Subcutaneous adipose tissue (tissue), 4 donors: ENCODE results near the gene SCN4A. TPM values are rescaled to one million over a fixed set of nuclear protein-coding genes. Genes with fewer than 3 reads are reported as not detected.

ENCODE experiments used
- CTCF ChIP-seq: fragments of 450-650 bp; IDR thresholded peaks from one replicate; pipeline ENCODE4 v1.5.1; 2016; ENCODE audit warnings: low read depth, mild to moderate bottlenecking, control low read depth, antibody characterized with exemption, moderate library complexity
- total RNA-seq, 4 donors: library from RNA; depleted of rRNA; stranded (reverse); fragments of >200 nt; gene quantifications; one replicate each; pipeline ENCODE4 v1.1.0, GENCODE V29; 2016

The SCN4A gene
- total RNA-seq, 4 donors from 2014 or later: 6.2 to 43.3 (median 18.1) TPM

- TF ChIP-seq CTCF: no peak
Measured at GRCh38 chr17:63974594-63975192, 2.0 kb upstream of the SCN4A start.

GRCh38 chr17:63973930-63974593, 1.3 kb upstream of the SCN4A start:
- TF ChIP-seq CTCF: no peak

GRCh38 chr17:63973247-63973646, 529 bp upstream of the SCN4A start:
- no peak for TF ChIP-seq CTCF

GRCh38 chr17:63969278-63969677, 3.4 kb downstream of the SCN4A start:
- TF ChIP-seq CTCF: no peak

- TF ChIP-seq CTCF: no peak
Measured at GRCh38 chr17:63967953-63968352, 4.8 kb downstream of the SCN4A start.

GRCh38 chr17:63966646-63967264, 6.0 kb downstream of the SCN4A start:
- TF ChIP-seq CTCF: no peak

- TF ChIP-seq CTCF: no peak
Measured at GRCh38 chr17:63963123-63963522, 9.6 kb downstream of the SCN4A start.
